ENCODE measurements around the gene C1QBP. TPM values are rescaled to one million over a fixed set of nuclear protein-coding genes. Genes with fewer than 3 reads are reported as not detected.
"Not testable (repeated sequence)": the region's sequence is repeated elsewhere in the genome, so short reads cannot be mapped to it uniquely, and the experiment has no call there.

The C1QBP gene
- total RNA-seq, 1 donor from 2014 or later = 86.3 TPM

- no peak overlapping the region for H3K27ac Mint-ChIP-seq (ENCODE audit: unreplicated experiment)
- TF ChIP-seq CTCF (IDR thresholded peaks at IDR 0.05) = no peak
- H3K9me3 Mint-ChIP-seq (ENCODE audit: unreplicated experiment) = no peaks in the 10 kb centered on the region
- no peaks in the 10 kb centered on the region for H3K27me3 Mint-ChIP-seq (ENCODE audit: unreplicated experiment)
- H3K36me3 Mint-ChIP-seq (ENCODE audit: unreplicated experiment) = peaks cover 37% of the 10 kb centered on the region
- peaks cover 21% of the 10 kb centered on the region for H3K4me1 Mint-ChIP-seq (ENCODE audit: unreplicated experiment)
- no peak for DNase-seq (ENCODE audit: extremely low spot score, unreplicated experiment)
- H3K4me3 Mint-ChIP-seq (ENCODE audit: unreplicated experiment) = no peak overlapping the region
These were observed 4.0 kb downstream of the C1QBP start for GRCh38 chr17:5434984-5435383.

- no peak for DNase-seq (ENCODE audit: extremely low spot score, unreplicated experiment)
- H3K36me3 Mint-ChIP-seq (ENCODE audit: unreplicated experiment) = peaks cover 51% of the 10 kb centered on the region
- H3K27me3 Mint-ChIP-seq (ENCODE audit: unreplicated experiment) = no peaks in the 10 kb centered on the region
- H3K4me1 Mint-ChIP-seq (ENCODE audit: unreplicated experiment) = peaks cover 3% of the 10 kb centered on the region
- no peak overlapping the region for H3K27ac Mint-ChIP-seq (ENCODE audit: unreplicated experiment)
- H3K4me3 Mint-ChIP-seq (ENCODE audit: unreplicated experiment) = no peak overlapping the region
- TF ChIP-seq CTCF (IDR thresholded peaks at IDR 0.05) = no peak
- H3K9me3 Mint-ChIP-seq (ENCODE audit: unreplicated experiment) = no peaks in the 10 kb centered on the region
These were observed 6.9 kb downstream of the C1QBP start for GRCh38 chr17:5431949-5432556.

- not testable (repeated sequence) for H3K27me3 Mint-ChIP-seq (ENCODE audit: unreplicated experiment); DNase-seq (ENCODE audit: extremely low spot score, unreplicated experiment); H3K4me3 Mint-ChIP-seq (ENCODE audit: unreplicated experiment); H3K27ac Mint-ChIP-seq (ENCODE audit: unreplicated experiment); H3K9me3 Mint-ChIP-seq (ENCODE audit: unreplicated experiment); H3K4me1 Mint-ChIP-seq (ENCODE audit: unreplicated experiment)
- peaks cover 49% of the 10 kb centered on the region for H3K36me3 Mint-ChIP-seq (ENCODE audit: unreplicated experiment)
These were observed 7.7 kb downstream of the C1QBP start for GRCh38 chr17:5431234-5431633.

- H3K27ac Mint-ChIP-seq (ENCODE audit: unreplicated experiment) = no peak overlapping the region
- H3K27me3 Mint-ChIP-seq (ENCODE audit: unreplicated experiment) = no peaks in the 10 kb centered on the region
- no peak for DNase-seq (ENCODE audit: extremely low spot score, unreplicated experiment)
- H3K4me3 Mint-ChIP-seq (ENCODE audit: unreplicated experiment) = no peak overlapping the region
- no peak for TF ChIP-seq CTCF (IDR thresholded peaks at IDR 0.05)
- peaks cover 52% of the 10 kb centered on the region for H3K36me3 Mint-ChIP-seq (ENCODE audit: unreplicated experiment)
- no peaks in the 10 kb centered on the region for H3K9me3 Mint-ChIP-seq (ENCODE audit: unreplicated experiment)
- no peaks in the 10 kb centered on the region for H3K4me1 Mint-ChIP-seq (ENCODE audit: unreplicated experiment)
These were observed 8.4 kb downstream of the C1QBP start for GRCh38 chr17:5430413-5430999.

GRCh38 chr17:5429191-5429887 lies 9.6 kb downstream of the C1QBP start:
- Mint-ChIP-seq H3K27me3 (ENCODE audit: unreplicated experiment) (no peaks in the 10 kb centered on the region), H3K4me1 (ENCODE audit: unreplicated experiment) (no peaks in the 10 kb centered on the region), H3K4me3 (ENCODE audit: unreplicated experiment) (no peak overlapping the region), H3K27ac (ENCODE audit: unreplicated experiment) (no peak overlapping the region), H3K9me3 (ENCODE audit: unreplicated experiment) (no peaks in the 10 kb centered on the region), H3K36me3 (ENCODE audit: unreplicated experiment) (peaks cover 57% of the 10 kb centered on the region)
- no peak for TF ChIP-seq CTCF (IDR thresholded peaks at IDR 0.05)
- DNase-seq (ENCODE audit: extremely low spot score, unreplicated experiment) = no peak
